Fibroblast of the aortic adventitia (primary cell): Measurements from ENCODE around the gene IGF2BP3. TPM values are rescaled to one million over a fixed set of nuclear protein-coding genes. Genes with fewer than 3 reads are reported as not detected.

Source experiments
- DNase-seq: peaks from one replicate; pipeline ENCODE4 v3.0.0-alpha.2; 2010; ENCODE audit warnings: low read depth
- H3K4me3 ChIP-seq: 2 replicates; pipeline ENCODE4 v1.5.1; 2011; ENCODE audit warnings: low read depth, mild to moderate bottlenecking, control low read depth, low read length, moderate library complexity
- CTCF ChIP-seq: IDR thresholded peaks from 2 replicates; pipeline ENCODE4 v1.5.1; 2011; ENCODE audit warnings: mild to moderate bottlenecking, low read length, control low read depth, inconsistent platforms; ENCODE audit not compliant: insufficient read depth
- total RNA-seq: library from RNA; depleted of rRNA; stranded (reverse); fragments of >200 nt; gene quantifications from 2 replicates; pipeline ENCODE4 v1.2.3, GENCODE V29; 2012; ENCODE audit warnings: low replicate concordance

The IGF2BP3 gene
- total RNA-seq, 1 donor = 116 TPM

GRCh38 chr7:23472046-23472445 lies 1.8 kb upstream of the IGF2BP3 start:
- no peak for DNase-seq
- no peak for TF ChIP-seq CTCF
- no peak overlapping the region for H3K4me3 ChIP-seq

GRCh38 chr7:23471106-23471859 lies 992 bp upstream of the IGF2BP3 start:
- peak overlapping the region; percentile 78 for H3K4me3 ChIP-seq
- peak; percentile 35 for DNase-seq
- TF ChIP-seq CTCF = no peak

GRCh38 chr7:23469961-23470250 lies 385 bp downstream of the IGF2BP3 start:
- peak; percentile 27 for DNase-seq

GRCh38 chr7:23469150-23469960 lies 936 bp downstream of the IGF2BP3 start:
- peak overlapping the region; percentile 78 for H3K4me3 ChIP-seq
- DNase-seq = peak; percentile 14
- TF ChIP-seq CTCF = no peak

More at GRCh38 chr7:23469961-23470250, 385 bp downstream of the IGF2BP3 start:
- H3K4me3 ChIP-seq = peak overlapping the region; percentile 78
- no peak for TF ChIP-seq CTCF

- TF ChIP-seq CTCF = no peak
- peak overlapping the region; percentile 78 for H3K4me3 ChIP-seq
- peak; percentile 18 for DNase-seq
These were observed 1.7 kb downstream of the IGF2BP3 start for GRCh38 chr7:23468526-23469149.

GRCh38 chr7:23467806-23468525 lies 2.3 kb downstream of the IGF2BP3 start:
- H3K4me3 ChIP-seq = peak overlapping the region; percentile 78
- no peak for TF ChIP-seq CTCF
- DNase-seq = peak; percentile 75
